Gastroesophageal sphincter (tissue), 3 donors: ENCODE measurements around the gene HEPHL1.

ENCODE experiments used
- CTCF ChIP-seq, 4 experiments: fragments of 200-600 bp in 2 of 4; fragments of 450-650 bp in 2 of 4; sonication (generic) in 1 of 4; IDR thresholded peaks; one replicate each; pipeline ENCODE4 v1.5.1; 2017 to 2019; ENCODE audit warnings: antibody characterized with exemption in 4 of 4, mild to moderate bottlenecking in 2 of 4, moderate library complexity in 2 of 4
- EP300 ChIP-seq: sonication (generic); formaldehyde crosslinking; IDR thresholded peaks from one replicate; pipeline ENCODE4 v1.6.1; 2017; ENCODE audit warnings: antibody characterized with exemption, mild to moderate bottlenecking
- POLR2A ChIP-seq, 2 donors: fragments of 450-650 bp; IDR thresholded peaks; one replicate each; pipeline ENCODE4 v1.6.1; 2017; ENCODE audit warnings: antibody characterized with exemption in 2 of 2, mild to moderate bottlenecking in 2 of 2, moderate library complexity in 1 of 2
- POLR2AphosphoS5 ChIP-seq: sonication (generic); formaldehyde crosslinking; IDR thresholded peaks from one replicate; pipeline ENCODE4 v1.6.1; 2017; ENCODE audit warnings: antibody characterized with exemption

- no peak for TF ChIP-seq POLR2A (IDR thresholded peaks at IDR 0.05)
- no peak for TF ChIP-seq CTCF (IDR thresholded peaks at IDR 0.05)
- TF ChIP-seq POLR2AphosphoS5 = no peak
- TF ChIP-seq EP300 = no peak
Measured at GRCh38 chr11:93997741-93998140, 23.4 kb upstream of the HEPHL1 start.
